ENCODE results near the gene MGLL.

MGLL gene

DNA sequence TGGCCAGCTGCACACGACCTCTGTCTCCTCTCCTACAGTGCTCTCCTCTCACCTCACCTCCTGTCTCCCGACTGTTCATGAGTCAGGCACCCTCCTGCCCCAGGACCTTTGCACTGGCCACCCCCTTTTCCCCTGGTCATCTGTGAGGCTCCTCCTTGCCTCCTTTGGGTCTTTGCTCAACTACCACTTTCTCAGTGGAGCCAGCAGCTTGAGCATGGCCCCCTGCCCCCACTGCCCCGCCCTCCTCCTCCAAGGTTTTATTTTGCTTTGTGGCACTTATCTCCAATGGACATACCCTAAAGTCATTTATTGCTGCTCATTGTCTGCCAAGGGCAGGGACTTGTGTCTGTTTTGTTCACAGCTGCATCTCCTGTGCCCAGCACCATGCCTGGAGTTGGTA lies 64.3 kb downstream of the MGLL start:
- H3K9me3 ChIP-seq (ENCODE audit: control insufficient read depth, insufficient read depth, low read length) = no peaks in the 10 kb centered on the region
- no peak for DNase-seq (ENCODE audit: low read depth, low spot score)
- WGBS (ENCODE audit: insufficient coverage, insufficient read length) = no CpG with 5 or more reads among the region's 3 CpGs
- peaks cover 2% of the 10 kb centered on the region; the same call in 1 of the 2 replicates for H3K27me3 ChIP-seq (ENCODE audit: control insufficient read depth, insufficient read depth, low read length)
- H3K36me3 ChIP-seq (ENCODE audit: control insufficient read depth, insufficient read depth, low read length) = no peaks in the 10 kb centered on the region
- H3K4me1 ChIP-seq (ENCODE audit: control insufficient read depth, insufficient read depth, low read length) = no peaks in the 10 kb centered on the region
- H3K4me3 ChIP-seq (ENCODE audit: low read length) = no peak overlapping the region
- no peak overlapping the region for H3K27ac ChIP-seq (ENCODE audit: low read length)

- WGBS (ENCODE audit: insufficient coverage, insufficient read length) = no CpG with 5 or more reads among the region's 12 CpGs
- Histone ChIP-seq H3K27ac (ENCODE audit: low read length) (no peak overlapping the region), H3K27me3 (ENCODE audit: control insufficient read depth, insufficient read depth, low read length) (peaks cover 2% of the 10 kb centered on the region; the same call in 1 of the 2 replicates)
Observed at GRCh38 chr3:127755305-127755681, 67.0 kb downstream of the MGLL start.

DNA sequence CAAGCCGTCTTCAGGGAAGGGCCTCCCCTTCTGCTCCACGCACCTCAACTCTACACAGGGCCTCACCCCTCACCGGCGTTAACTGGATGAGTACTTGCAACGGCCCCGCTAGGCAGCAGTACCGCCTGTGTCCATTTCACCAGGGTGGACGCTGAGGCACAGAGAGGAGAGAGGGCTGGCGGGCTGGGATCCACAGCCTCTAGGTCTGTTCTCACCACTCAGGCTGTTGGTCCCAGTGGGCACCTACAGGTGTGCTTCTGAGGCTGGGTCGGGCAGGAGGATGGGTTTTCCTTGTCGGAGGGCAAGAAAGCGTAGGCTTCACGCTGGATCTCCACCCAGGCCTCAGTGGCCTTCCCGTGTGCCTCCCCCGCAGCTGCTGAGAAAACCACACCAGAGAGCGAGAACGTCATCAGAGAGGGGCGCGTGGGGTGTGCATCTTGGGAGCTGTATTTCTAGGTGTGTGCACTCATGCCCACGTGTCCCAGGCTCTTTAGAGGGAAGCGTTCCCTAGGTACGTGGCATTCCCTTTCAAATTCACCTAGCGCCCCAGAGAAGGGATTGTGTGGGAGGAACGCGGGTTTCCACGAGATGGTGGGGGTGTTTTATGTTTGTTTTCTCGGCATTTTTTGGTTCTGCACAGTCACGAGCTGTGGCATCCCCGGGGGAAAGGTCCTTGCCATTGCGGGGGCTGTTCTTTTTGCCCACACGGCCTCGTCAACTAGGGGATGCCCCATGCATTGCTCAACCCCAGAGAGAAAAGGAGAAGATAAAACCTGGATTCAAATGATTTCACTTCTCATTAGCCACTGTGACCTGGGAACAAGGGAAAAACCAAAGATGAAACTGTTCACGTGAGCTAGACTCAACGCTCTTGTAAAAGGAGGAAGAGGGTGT lies 67.7 kb downstream of the MGLL start:
- H3K4me3 ChIP-seq (ENCODE audit: low read length) = no peak overlapping the region
- H3K27me3 ChIP-seq (ENCODE audit: control insufficient read depth, insufficient read depth, low read length) = peaks cover 2% of the 10 kb centered on the region; the same call in 1 of the 2 replicates

More at GRCh38 chr3:127755305-127755681, 67.0 kb downstream of the MGLL start:
- Histone ChIP-seq H3K4me3 (ENCODE audit: low read length) (no peak overlapping the region), H3K9me3 (ENCODE audit: control insufficient read depth, insufficient read depth, low read length) (no peaks in the 10 kb centered on the region), H3K4me1 (ENCODE audit: control insufficient read depth, insufficient read depth, low read length) (no peaks in the 10 kb centered on the region), H3K36me3 (ENCODE audit: control insufficient read depth, insufficient read depth, low read length) (no peaks in the 10 kb centered on the region)
- DNase-seq (ENCODE audit: low read depth, low spot score) = no peak

GRCh38 chr3:127753898-127754410 lies 68.4 kb downstream of the MGLL start:
- peaks cover 2% of the 10 kb centered on the region; the same call in 1 of the 2 replicates for H3K27me3 ChIP-seq (ENCODE audit: control insufficient read depth, insufficient read depth, low read length)

More for the DNA sequence above, 67.7 kb downstream of the MGLL start:
- WGBS (ENCODE audit: insufficient coverage, insufficient read length) = no CpG with 5 or more reads among the region's 34 CpGs
- no peaks in the 10 kb centered on the region for H3K36me3 ChIP-seq (ENCODE audit: control insufficient read depth, insufficient read depth, low read length)
- H3K27ac ChIP-seq (ENCODE audit: low read length) = no peak overlapping the region
- H3K9me3 ChIP-seq (ENCODE audit: control insufficient read depth, insufficient read depth, low read length) = no peaks in the 10 kb centered on the region
- no peak for DNase-seq (ENCODE audit: low read depth, low spot score)
- H3K4me1 ChIP-seq (ENCODE audit: control insufficient read depth, insufficient read depth, low read length) = no peaks in the 10 kb centered on the region

GRCh38 chr3:127753338-127753737 lies 69.0 kb downstream of the MGLL start:
- Histone ChIP-seq H3K4me3 (ENCODE audit: low read length) (no peak overlapping the region), H3K9me3 (ENCODE audit: control insufficient read depth, insufficient read depth, low read length) (no peaks in the 10 kb centered on the region), H3K4me1 (ENCODE audit: control insufficient read depth, insufficient read depth, low read length) (no peaks in the 10 kb centered on the region), H3K36me3 (ENCODE audit: control insufficient read depth, insufficient read depth, low read length) (no peaks in the 10 kb centered on the region), H3K27ac (ENCODE audit: low read length) (no peak overlapping the region), H3K27me3 (ENCODE audit: control insufficient read depth, insufficient read depth, low read length) (peaks cover 2% of the 10 kb centered on the region; the same call in 1 of the 2 replicates)
- DNase-seq (ENCODE audit: low read depth, low spot score) = no peak
- no CpG with 5 or more reads among the region's 7 CpGs for WGBS (ENCODE audit: insufficient coverage, insufficient read length)

More at GRCh38 chr3:127753898-127754410, 68.4 kb downstream of the MGLL start:
- H3K36me3 ChIP-seq (ENCODE audit: control insufficient read depth, insufficient read depth, low read length) = no peaks in the 10 kb centered on the region
- H3K9me3 ChIP-seq (ENCODE audit: control insufficient read depth, insufficient read depth, low read length) = no peaks in the 10 kb centered on the region
- H3K4me1 ChIP-seq (ENCODE audit: control insufficient read depth, insufficient read depth, low read length) = no peaks in the 10 kb centered on the region
- H3K4me3 ChIP-seq (ENCODE audit: low read length) = no peak overlapping the region
- no CpG with 5 or more reads among the region's 8 CpGs for WGBS (ENCODE audit: insufficient coverage, insufficient read length)
- no peak overlapping the region for H3K27ac ChIP-seq (ENCODE audit: low read length)
- no peak for DNase-seq (ENCODE audit: low read depth, low spot score)

DNA sequence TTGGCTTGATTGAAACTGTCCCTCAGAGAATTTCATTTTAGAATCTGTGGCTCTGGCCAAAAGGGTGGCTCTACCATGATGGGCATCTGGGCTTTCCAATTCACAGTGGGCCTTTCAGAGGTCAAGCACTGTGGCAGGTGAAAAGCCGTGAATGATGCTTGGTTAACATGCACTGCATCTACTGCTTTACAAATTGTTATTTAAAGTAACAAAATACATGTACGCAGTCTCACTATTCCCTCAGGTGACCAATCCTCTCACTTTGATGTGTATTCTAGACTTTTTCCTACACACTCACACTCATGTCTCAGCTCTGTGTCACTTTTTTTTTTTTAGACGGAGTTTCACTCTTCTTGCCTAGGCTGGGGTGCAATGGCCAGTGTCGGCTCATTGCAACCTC lies 70.5 kb downstream of the MGLL start:
- no peak overlapping the region for H3K4me3 ChIP-seq (ENCODE audit: low read length)
- WGBS (ENCODE audit: insufficient coverage, insufficient read length) = no CpG with 5 or more reads among the region's 4 CpGs
- H3K27me3 ChIP-seq (ENCODE audit: control insufficient read depth, insufficient read depth, low read length) = no peaks in the 10 kb centered on the region
- H3K27ac ChIP-seq (ENCODE audit: low read length) = no peak overlapping the region
- H3K4me1 ChIP-seq (ENCODE audit: control insufficient read depth, insufficient read depth, low read length) = no peaks in the 10 kb centered on the region
- no peaks in the 10 kb centered on the region for H3K36me3 ChIP-seq (ENCODE audit: control insufficient read depth, insufficient read depth, low read length)
- no peak for DNase-seq (ENCODE audit: low read depth, low spot score)
- H3K9me3 ChIP-seq (ENCODE audit: control insufficient read depth, insufficient read depth, low read length) = no peaks in the 10 kb centered on the region

- Histone ChIP-seq H3K27ac (ENCODE audit: low read length) (no peak overlapping the region), H3K36me3 (ENCODE audit: control insufficient read depth, insufficient read depth, low read length) (no peaks in the 10 kb centered on the region), H3K4me1 (ENCODE audit: control insufficient read depth, insufficient read depth, low read length) (no peaks in the 10 kb centered on the region), H3K27me3 (ENCODE audit: control insufficient read depth, insufficient read depth, low read length) (no peaks in the 10 kb centered on the region), H3K4me3 (ENCODE audit: low read length) (no peak overlapping the region), H3K9me3 (ENCODE audit: control insufficient read depth, insufficient read depth, low read length) (no peaks in the 10 kb centered on the region)
- no peak for DNase-seq (ENCODE audit: low read depth, low spot score)
- no CpG with 5 or more reads among the region's 8 CpGs for WGBS (ENCODE audit: insufficient coverage, insufficient read length)
Observed at GRCh38 chr3:127751163-127751621, 71.1 kb downstream of the MGLL start.

- Histone ChIP-seq H3K4me3 (ENCODE audit: low read length) (no peak overlapping the region), H3K9me3 (ENCODE audit: control insufficient read depth, insufficient read depth, low read length) (no peaks in the 10 kb centered on the region), H3K27ac (ENCODE audit: low read length) (no peak overlapping the region), H3K4me1 (ENCODE audit: control insufficient read depth, insufficient read depth, low read length) (no peaks in the 10 kb centered on the region), H3K27me3 (ENCODE audit: control insufficient read depth, insufficient read depth, low read length) (no peaks in the 10 kb centered on the region), H3K36me3 (ENCODE audit: control insufficient read depth, insufficient read depth, low read length) (no peaks in the 10 kb centered on the region)
- no CpG with 5 or more reads among the region's 12 CpGs for WGBS (ENCODE audit: insufficient coverage, insufficient read length)
- no peak for DNase-seq (ENCODE audit: low read depth, low spot score)
Observed at GRCh38 chr3:127750226-127751031, 71.9 kb downstream of the MGLL start.

- H3K27me3 ChIP-seq (ENCODE audit: control insufficient read depth, insufficient read depth, low read length) = no peaks in the 10 kb centered on the region
- no CpG with 5 or more reads among the region's 7 CpGs for WGBS (ENCODE audit: insufficient coverage, insufficient read length)
- no peaks in the 10 kb centered on the region for H3K9me3 ChIP-seq (ENCODE audit: control insufficient read depth, insufficient read depth, low read length)
- no peak for DNase-seq (ENCODE audit: low read depth, low spot score)
- no peaks in the 10 kb centered on the region for H3K36me3 ChIP-seq (ENCODE audit: control insufficient read depth, insufficient read depth, low read length)
- no peak overlapping the region for H3K27ac ChIP-seq (ENCODE audit: low read length)
- no peaks in the 10 kb centered on the region for H3K4me1 ChIP-seq (ENCODE audit: control insufficient read depth, insufficient read depth, low read length)
- no peak overlapping the region for H3K4me3 ChIP-seq (ENCODE audit: low read length)
Observed at GRCh38 chr3:127749787-127750225, 72.5 kb downstream of the MGLL start.

DNA sequence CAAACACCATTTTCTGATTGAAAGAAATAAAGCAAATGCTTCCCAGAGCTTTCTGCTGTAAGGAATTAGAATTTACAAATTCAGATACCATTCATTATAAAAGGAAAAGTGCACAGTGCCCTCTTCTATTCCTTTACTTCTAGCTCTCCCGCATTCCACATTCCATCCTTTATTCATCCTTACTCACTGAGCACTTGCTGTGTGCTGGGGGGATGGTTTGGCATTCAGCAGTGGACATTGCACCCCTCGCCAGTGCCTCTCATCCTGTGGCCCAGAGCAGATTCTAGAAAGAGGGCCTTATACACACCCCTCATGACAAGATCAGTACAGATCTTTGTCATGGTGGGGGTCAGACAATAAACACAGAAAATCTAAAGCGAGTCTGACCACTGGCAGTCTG lies 73.0 kb downstream of the MGLL start:
- no peak for DNase-seq (ENCODE audit: low read depth, low spot score)
- no peak overlapping the region for H3K27ac ChIP-seq (ENCODE audit: low read length)
- H3K4me1 ChIP-seq (ENCODE audit: control insufficient read depth, insufficient read depth, low read length) = no peaks in the 10 kb centered on the region
- H3K4me3 ChIP-seq (ENCODE audit: low read length) = no peak overlapping the region
- no peaks in the 10 kb centered on the region for H3K9me3 ChIP-seq (ENCODE audit: control insufficient read depth, insufficient read depth, low read length)
- H3K27me3 ChIP-seq (ENCODE audit: control insufficient read depth, insufficient read depth, low read length) = no peaks in the 10 kb centered on the region
- H3K36me3 ChIP-seq (ENCODE audit: control insufficient read depth, insufficient read depth, low read length) = no peaks in the 10 kb centered on the region
- no CpG with 5 or more reads among the region's 3 CpGs for WGBS (ENCODE audit: insufficient coverage, insufficient read length)
